ENCODE measurements around the gene DOC2B. TPM values are rescaled to one million over a fixed set of nuclear protein-coding genes. Genes with fewer than 3 reads are reported as not detected.

Gene DOC2B
- total and polyA plus RNA-seq, 4 donors = 0.13 to 35.3 (median 8.2) TPM

DNA sequence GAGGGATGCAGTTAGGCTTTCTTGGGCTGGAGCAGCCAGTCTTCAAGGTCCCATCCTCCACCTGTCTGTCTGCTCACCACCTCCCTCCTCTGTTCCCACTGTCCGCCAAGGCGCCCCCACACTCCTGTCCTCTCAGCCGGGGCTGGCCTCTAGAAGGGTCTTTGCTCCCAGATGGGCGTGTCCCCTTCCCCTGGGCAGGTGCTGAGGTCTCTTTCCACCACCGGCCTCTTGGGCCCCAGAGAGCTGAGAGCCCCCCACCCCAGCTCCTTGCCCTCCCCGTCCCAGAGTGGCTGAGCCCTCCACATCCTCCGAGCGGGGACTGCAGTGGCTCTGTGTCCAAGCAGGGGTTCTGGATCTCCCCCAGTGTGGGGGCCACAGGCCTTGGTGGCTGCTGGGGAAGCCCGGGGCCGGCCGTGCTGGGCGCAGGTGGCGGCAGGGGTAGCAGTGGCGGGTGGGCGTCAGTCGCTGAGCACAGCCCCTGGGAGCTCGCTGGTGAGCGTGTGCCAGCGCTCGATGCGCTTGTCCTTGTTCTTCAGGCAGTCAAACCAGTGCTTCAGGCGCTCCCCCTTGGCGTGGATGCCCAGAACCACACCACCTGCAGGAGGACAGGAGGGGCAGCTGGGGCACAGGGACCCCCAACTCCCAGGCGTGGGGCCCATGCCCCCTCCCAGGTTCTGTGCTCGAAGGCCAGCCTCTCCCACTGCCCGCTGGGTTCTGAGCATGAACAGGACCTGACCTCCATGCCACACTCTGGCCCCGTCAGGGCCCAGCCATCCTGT, 34.3 kb downstream of the DOC2B start:
- no peak overlapping the region for H3K27ac ChIP-seq (ENCODE audit: low read depth in 1 of 2, low read length in 2 of 2)
- intact Hi-C loops (cut with DNase I) = loop anchor here in 1 of 2 donors (5.0 kb wide), 1 partner anchor 555 kb away; no protein-coding TSS in a partner anchor
- H3K9me3 ChIP-seq (ENCODE audit: control insufficient read depth, low read length) = no peaks in the 10 kb centered on the region
- no peak overlapping the region for H3K4me3 ChIP-seq (ENCODE audit: low read length in 2 of 2)
- ATAC-seq (ENCODE audit: low FRiP score) (no peak), DNase-seq (peak; percentile 46 to 71)
- WGBS, 2 donors = 92 to 96% methylated on average over 26 to 27 of the region's 27 CpGs
- no peaks in the 10 kb centered on the region for H3K36me3 ChIP-seq (ENCODE audit: control insufficient read depth in 1 of 2, insufficient read depth in 2 of 2, low read length in 1 of 2)
- H3K27me3 ChIP-seq (ENCODE audit: control insufficient read depth in 1 of 2, insufficient read depth in 2 of 2, low read length in 1 of 2) = no peaks in the 10 kb centered on the region
- H3K4me1 ChIP-seq (ENCODE audit: control insufficient read depth in 1 of 2, insufficient read depth in 2 of 2, low read length in 2 of 2) = no peaks in the 10 kb centered on the region

DNA sequence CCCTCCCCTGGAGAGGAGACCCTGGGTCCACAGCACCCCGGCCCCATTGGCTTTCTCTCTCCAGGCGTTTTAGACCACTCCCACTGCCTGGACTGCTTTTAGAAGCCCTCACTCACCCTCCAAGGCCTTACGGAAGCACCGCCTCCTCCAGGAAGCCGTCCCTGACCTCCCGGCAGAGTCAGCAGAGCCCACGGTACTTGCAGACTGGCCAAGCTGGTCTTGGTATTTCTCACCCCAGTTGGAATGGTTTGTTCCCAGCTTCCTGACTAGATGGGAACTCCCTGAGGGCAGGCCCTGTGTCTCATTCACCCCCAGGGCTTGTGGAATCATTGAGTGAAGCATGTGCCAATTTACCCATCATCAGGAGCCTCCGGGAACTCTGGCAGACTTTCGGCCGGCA, 34.9 kb downstream of the DOC2B start:
- WGBS, 2 donors = 88 to 92% methylated on average over 10 of the region's 10 CpGs
- Histone ChIP-seq H3K27ac (ENCODE audit: low read depth in 1 of 2, low read length in 2 of 2) (no peak overlapping the region), H3K4me3 (ENCODE audit: low read length in 2 of 2) (no peak overlapping the region), H3K27me3 (ENCODE audit: control insufficient read depth in 1 of 2, insufficient read depth in 2 of 2, low read length in 1 of 2) (no peaks in the 10 kb centered on the region), H3K9me3 (ENCODE audit: control insufficient read depth, low read length) (no peaks in the 10 kb centered on the region), H3K4me1 (ENCODE audit: control insufficient read depth in 1 of 2, insufficient read depth in 2 of 2, low read length in 2 of 2) (no peaks in the 10 kb centered on the region), H3K36me3 (ENCODE audit: control insufficient read depth in 1 of 2, insufficient read depth in 2 of 2, low read length in 1 of 2) (no peaks in the 10 kb centered on the region)
- intact Hi-C loops (cut with DNase I) = loop anchor here in 1 of 2 donors (5.0 kb wide), 1 partner anchor 556 kb away; no protein-coding TSS in a partner anchor
- DNase-seq = peak; percentile 25 to 61
- no peak for ATAC-seq (ENCODE audit: low FRiP score)

DNA sequence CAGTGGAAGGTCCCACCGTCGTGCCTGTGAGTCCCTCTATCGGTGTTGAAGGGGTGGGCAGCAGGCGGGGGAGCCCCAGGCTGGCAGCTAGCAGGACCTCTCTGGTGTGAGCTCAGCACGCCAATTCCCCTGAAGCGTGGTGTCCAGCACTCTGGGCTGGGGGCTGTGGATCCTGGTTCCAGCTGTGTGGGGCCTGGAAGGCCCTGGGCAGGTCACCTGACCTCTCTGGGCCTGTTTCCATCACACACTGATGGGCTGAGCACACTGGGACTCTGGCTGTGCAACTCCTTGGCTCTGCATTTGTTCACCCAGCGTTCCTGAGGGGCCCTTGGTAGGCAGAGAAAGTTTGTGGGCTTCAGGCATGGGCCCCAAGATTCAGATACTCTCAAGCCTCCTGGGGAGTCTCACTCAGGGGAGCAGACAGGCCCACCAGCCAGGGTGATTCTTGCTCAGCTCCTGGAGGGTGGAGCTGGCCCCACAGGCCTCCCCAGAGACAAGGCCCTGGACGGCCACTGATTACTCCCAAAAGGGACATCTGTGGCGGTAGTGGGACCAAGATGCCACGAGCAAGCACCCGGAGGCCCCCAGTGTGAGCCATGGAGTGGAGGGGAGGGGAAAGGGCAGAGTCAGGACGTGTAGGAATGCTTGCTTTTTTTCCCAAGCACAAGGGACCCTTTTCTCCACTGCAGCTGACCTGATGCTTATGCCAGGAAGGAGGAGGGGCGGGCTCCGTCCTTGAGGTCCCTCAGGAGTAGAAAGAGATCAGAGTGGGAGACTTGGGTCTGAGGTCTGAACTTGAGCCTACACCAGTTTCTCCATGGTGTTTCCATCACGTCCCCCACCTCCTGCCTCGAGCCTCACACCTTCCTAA, 35.5 kb downstream of the DOC2B start:
- H3K9me3 ChIP-seq (ENCODE audit: control insufficient read depth, low read length) = no peaks in the 10 kb centered on the region
- H3K4me1 ChIP-seq (ENCODE audit: control insufficient read depth in 1 of 2, insufficient read depth in 2 of 2, low read length in 2 of 2) = no peaks in the 10 kb centered on the region
- peak; percentile 35 to 66 for DNase-seq
- intact Hi-C loops (cut with DNase I) = loop anchor here in 1 of 2 donors (2.0 to 5.0 kb wide), 2 partner anchors 241 to 556 kb away; no protein-coding TSS in a partner anchor
- H3K36me3 ChIP-seq (ENCODE audit: control insufficient read depth in 1 of 2, insufficient read depth in 2 of 2, low read length in 1 of 2) = no peaks in the 10 kb centered on the region
- ATAC-seq (ENCODE audit: low FRiP score) = no peak
- no peak overlapping the region for H3K27ac ChIP-seq (ENCODE audit: low read depth in 1 of 2, low read length in 2 of 2)
- 87% methylated on average over 16 of the region's 16 CpGs for WGBS, 2 donors
- no peak overlapping the region for H3K4me3 ChIP-seq (ENCODE audit: low read length in 2 of 2)
- H3K27me3 ChIP-seq (ENCODE audit: control insufficient read depth in 1 of 2, insufficient read depth in 2 of 2, low read length in 1 of 2) = no peaks in the 10 kb centered on the region

DNA sequence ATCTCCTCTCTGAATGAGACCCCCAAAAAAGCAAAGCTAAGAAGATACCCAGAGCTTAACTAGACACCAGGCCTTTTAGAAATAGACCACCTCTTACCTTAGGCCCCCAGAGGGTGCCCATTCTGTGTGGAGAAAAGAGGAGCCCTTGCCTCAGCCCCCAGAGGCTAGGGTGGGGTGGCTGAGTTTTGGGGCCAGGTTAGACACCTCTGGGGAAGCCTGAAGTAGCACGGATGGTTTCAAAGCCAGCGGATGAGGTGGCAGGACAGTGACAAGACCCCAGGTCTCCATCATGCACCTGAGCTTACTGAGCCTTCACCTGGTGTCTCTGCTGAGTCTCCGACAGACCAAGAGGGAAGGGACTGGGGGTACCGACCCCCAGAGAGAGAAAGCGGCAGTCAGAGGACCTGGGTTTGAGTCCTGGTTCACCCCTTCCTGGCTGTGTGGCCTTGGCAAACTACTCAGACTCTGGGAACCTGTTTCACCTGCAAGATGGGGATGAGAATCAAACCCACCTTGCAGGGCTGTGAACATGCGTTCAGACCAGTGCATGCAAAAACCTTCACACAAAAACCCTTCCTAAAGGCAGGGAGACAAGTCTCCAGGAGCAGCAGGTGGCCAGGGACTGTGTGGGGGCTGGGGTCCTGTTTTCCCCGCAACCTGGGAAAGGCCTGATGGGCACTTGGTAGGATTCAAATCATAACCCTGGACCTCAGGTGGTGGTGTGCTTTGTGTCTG, 36.3 kb downstream of the DOC2B start:
- DNase-seq (peak; percentile 24 to 50), ATAC-seq (ENCODE audit: low FRiP score) (no peak)
- Histone ChIP-seq H3K27me3 (ENCODE audit: control insufficient read depth in 1 of 2, insufficient read depth in 2 of 2, low read length in 1 of 2) (no peaks in the 10 kb centered on the region), H3K4me1 (ENCODE audit: control insufficient read depth in 1 of 2, insufficient read depth in 2 of 2, low read length in 2 of 2) (no peaks in the 10 kb centered on the region), H3K36me3 (ENCODE audit: control insufficient read depth in 1 of 2, insufficient read depth in 2 of 2, low read length in 1 of 2) (no peaks in the 10 kb centered on the region), H3K27ac (ENCODE audit: low read depth in 1 of 2, low read length in 2 of 2) (no peak overlapping the region), H3K4me3 (ENCODE audit: low read length in 2 of 2) (no peak overlapping the region), H3K9me3 (ENCODE audit: control insufficient read depth, low read length) (no peaks in the 10 kb centered on the region)
- whole genome bisulfite sequencing, 2 donors = 78 to 94% methylated on average over 7 of the region's 7 CpGs
- intact Hi-C loops (cut with DNase I) = loop anchor here in 1 of 2 donors (2.0 to 5.0 kb wide), 2 partner anchors 242 to 557 kb away; no protein-coding TSS in a partner anchor

DNA sequence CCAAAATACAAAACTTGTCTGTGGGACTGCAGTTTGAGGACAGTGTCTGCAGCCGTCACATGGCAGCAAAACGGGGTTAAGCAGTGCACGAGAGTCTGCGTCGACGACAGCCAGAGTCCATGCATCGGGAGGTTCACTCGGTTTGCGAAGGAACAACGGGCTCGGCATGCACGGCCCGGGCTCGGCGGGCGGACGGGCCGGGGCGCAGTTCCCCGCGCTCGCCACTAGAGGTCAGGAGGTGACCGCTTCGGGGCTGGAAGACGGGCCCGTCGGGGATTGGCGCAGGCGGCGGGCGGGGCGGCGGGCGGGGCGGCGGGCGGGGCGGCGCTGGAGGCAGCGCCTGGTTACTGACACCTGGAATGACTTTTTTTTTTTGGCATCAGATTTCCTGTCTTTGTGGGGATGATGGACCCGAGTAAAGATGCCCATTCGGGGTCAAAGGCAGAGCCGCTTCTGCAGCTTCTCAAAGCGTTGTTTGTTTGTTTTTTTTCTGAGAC, 37.6 kb downstream of the DOC2B start:
- peak; percentile 91 for ATAC-seq (ENCODE audit: low FRiP score)
- Histone ChIP-seq H3K4me3 (ENCODE audit: low read length in 2 of 2) (no peak overlapping the region), H3K36me3 (ENCODE audit: control insufficient read depth in 1 of 2, insufficient read depth in 2 of 2, low read length in 1 of 2) (no peaks in the 10 kb centered on the region), H3K4me1 (ENCODE audit: control insufficient read depth in 1 of 2, insufficient read depth in 2 of 2, low read length in 2 of 2) (no peaks in the 10 kb centered on the region), H3K27ac (ENCODE audit: low read depth in 1 of 2, low read length in 2 of 2) (no peak overlapping the region), H3K27me3 (ENCODE audit: control insufficient read depth in 1 of 2, insufficient read depth in 2 of 2, low read length in 1 of 2) (no peaks in the 10 kb centered on the region), H3K9me3 (ENCODE audit: control insufficient read depth, low read length) (no peaks in the 10 kb centered on the region)
- peak; percentile 86 to 96 for DNase-seq
- WGBS, 2 donors = 3% methylated on average over 44 of the region's 44 CpGs
- intact Hi-C loops (cut with DNase I) = loop anchor here in 1 of 2 donors (2.0 kb wide), 1 partner anchor 243 kb away; no protein-coding TSS in a partner anchor

DNA sequence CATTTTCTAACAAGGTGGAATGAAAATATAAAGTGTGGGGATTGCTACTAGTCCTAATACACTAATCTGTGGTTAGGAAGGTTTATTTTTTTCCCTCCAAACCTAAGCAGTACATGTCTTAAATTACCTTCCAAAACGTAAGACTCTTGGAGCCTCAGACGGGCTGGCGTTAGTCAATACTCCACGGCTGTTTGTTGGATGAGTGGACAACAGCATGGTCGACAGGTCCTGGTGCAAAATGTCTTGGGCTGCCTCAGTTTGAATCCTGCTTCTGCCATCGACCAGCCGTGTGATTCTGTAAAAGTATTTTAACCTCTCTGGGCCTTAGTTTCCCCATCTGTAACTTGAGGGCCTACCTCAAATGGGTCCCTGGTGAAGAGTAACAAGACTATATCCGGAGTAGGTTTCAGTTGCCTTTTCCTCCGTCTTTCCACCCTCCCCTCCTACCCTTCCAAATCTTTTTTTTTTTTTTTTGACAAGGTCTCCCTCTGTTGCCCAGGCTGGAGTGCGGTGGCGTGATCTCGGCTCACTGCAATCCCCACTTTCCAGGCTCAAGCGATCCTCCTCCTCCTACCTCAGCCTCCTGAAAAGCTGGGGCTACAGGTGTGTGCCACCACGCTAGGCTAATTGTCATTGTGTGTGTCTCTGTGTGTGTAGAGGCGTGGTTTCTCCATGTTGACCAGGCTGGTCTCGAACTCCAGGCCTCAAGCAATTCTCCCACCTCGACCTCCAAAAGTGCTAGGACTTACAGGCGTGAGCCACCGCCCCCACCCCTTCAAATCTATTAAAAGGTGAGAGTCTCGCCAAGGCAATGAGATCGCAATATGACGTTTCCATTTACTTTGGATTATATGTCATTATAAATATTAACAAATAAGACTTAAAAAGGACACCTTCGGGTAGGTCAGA, 38.3 kb downstream of the DOC2B start:
- no peaks in the 10 kb centered on the region for H3K27me3 ChIP-seq (ENCODE audit: control insufficient read depth in 1 of 2, insufficient read depth in 2 of 2, low read length in 1 of 2)
- 76 to 77% methylated on average over 23 of the region's 23 CpGs for WGBS, 2 donors
- intact Hi-C loops (cut with DNase I) = no loop called here

DNA sequence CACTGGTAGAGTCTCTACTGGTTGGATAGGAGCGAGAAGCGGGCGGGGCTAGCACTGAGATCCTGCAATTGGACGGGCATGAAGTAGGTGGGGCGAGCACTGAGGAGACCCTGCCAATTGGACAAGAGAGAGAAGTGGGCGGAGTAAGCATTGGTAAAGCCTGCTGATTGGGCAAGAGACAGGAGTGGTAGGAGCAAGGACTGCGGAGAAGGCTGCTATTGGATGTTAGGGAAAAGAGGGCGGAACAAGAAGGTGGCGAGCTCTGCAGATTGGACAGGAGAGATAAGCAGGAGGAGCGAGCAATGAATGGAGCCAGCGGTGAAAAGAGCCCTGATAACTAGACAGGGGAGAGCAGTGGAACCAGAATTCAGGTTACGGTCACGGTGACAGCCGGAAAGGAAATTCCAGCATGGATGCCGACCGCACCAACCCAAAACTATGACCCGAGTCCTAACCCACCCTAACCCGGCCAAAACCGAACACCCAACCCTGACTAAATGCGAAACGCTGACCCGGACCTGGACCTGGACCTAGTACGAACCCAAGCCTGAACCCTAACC, 39.3 kb downstream of the DOC2B start:
- Histone ChIP-seq H3K27me3 (ENCODE audit: control insufficient read depth in 1 of 2, insufficient read depth in 2 of 2, low read length in 1 of 2) (no peaks in the 10 kb centered on the region), H3K27ac (ENCODE audit: low read depth in 1 of 2, low read length in 2 of 2) (no peak overlapping the region), H3K36me3 (ENCODE audit: control insufficient read depth in 1 of 2, insufficient read depth in 2 of 2, low read length in 1 of 2) (no peaks in the 10 kb centered on the region), H3K4me3 (ENCODE audit: low read length in 2 of 2) (no peak overlapping the region), H3K4me1 (ENCODE audit: control insufficient read depth in 1 of 2, insufficient read depth in 2 of 2, low read length in 2 of 2) (no peaks in the 10 kb centered on the region), H3K9me3 (ENCODE audit: control insufficient read depth, low read length) (no peaks in the 10 kb centered on the region)
- no peak for ATAC-seq (ENCODE audit: low FRiP score)
- intact Hi-C loops (cut with DNase I) = no loop called here
- peak; percentile 38 to 69 for DNase-seq
- 93 to 94% methylated on average over 23 of the region's 23 CpGs for WGBS, 2 donors

More for the DNA sequence above, 38.3 kb downstream of the DOC2B start:
- no peak overlapping the region for H3K4me3 ChIP-seq (ENCODE audit: low read length in 2 of 2)
- H3K9me3 ChIP-seq (ENCODE audit: control insufficient read depth, low read length) = no peaks in the 10 kb centered on the region
- no peak overlapping the region for H3K27ac ChIP-seq (ENCODE audit: low read depth in 1 of 2, low read length in 2 of 2)
- ATAC-seq (ENCODE audit: low FRiP score) (no peak), DNase-seq (peak; percentile 15 to 42)
- no peaks in the 10 kb centered on the region for H3K36me3 ChIP-seq (ENCODE audit: control insufficient read depth in 1 of 2, insufficient read depth in 2 of 2, low read length in 1 of 2)
- no peaks in the 10 kb centered on the region for H3K4me1 ChIP-seq (ENCODE audit: control insufficient read depth in 1 of 2, insufficient read depth in 2 of 2, low read length in 2 of 2)
